HG03342 (cell line): ENCODE measurements around the gene RNF180.
"Not testable (repeated sequence)": the region's sequence is repeated elsewhere in the genome, so short reads cannot be mapped to it uniquely, and the experiment has no call there.

ENCODE experiments used
- ATAC-seq: cut with Tn5 transposase; IDR thresholded peaks from one replicate; pipeline ENCODE4 v1.9.1; 2021; ENCODE audit warnings: mild to moderate bottlenecking, moderate library complexity; ENCODE audit not compliant: unreplicated experiment

The RNF180 gene

DNA sequence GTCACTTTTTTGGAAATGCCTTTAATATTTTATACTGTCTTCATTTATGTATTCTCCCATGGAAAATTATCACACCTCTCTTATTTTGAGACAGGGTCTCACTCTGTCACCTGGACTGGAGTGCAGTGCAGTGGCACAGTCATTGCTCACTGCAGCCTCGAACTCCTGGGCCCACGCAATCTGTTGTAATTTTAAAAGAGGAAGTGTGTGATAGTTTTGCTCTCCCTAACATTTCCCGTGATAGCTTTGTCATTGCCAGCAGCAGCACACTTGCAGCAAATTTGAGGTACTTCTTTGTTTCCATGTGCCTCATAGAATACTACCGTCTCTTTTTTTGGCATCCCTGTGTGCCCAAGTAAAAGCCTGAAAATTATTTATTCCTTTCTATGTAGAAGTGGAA is 103.5 kb downstream of the RNF180 start:
- no peak for ATAC-seq

GRCh38 chr5:64273276-64273675 is 107.6 kb downstream of the RNF180 start:
- no peak for ATAC-seq

DNA sequence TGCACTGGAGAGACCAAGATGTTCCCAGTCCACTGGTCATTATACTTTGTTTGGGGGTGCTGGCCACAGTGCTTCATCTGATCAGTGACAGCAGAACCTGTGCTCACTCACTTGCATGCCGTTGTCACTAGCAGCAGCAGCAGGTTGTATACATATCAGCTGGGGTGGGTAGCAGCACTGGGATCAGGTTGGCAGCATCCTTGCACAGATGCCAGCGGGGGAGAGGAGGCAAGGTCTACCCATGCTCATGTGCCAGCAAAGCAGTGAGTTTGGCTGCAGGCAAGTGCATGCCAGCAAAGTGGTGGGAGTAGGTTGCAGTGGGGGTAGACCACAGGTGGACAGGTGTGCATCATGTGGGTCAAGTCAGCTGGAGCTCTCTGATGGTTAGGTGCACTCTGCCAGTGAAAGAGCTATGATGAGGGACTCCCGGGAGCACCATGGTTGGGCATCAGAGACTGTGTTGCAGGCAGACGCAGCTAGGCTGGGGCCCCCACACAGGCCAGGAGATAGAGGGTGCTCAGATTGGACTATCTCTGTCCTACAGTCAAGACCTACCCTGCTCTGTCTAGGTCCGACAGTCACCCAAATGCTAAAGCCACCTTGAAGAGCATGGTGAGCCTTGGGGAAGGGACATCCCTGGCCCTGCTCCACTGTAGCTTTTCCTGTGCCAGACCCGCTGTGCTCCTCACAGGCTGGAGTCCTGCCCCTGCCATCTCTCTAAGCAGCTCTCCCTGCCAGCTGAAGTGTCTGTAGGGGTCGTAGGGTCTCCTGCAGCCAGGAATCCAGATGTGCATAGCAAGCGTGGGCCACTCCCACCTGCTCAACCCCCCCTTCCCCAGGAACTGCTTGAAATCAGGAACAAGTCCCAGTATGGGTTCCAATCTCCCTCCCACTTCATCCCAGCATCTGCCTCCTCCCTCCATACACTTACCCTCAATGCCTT is 119.8 kb downstream of the RNF180 start:
- no peak for ATAC-seq

GRCh38 chr5:64286381-64286780 is 120.7 kb downstream of the RNF180 start:
- no peak for ATAC-seq

DNA sequence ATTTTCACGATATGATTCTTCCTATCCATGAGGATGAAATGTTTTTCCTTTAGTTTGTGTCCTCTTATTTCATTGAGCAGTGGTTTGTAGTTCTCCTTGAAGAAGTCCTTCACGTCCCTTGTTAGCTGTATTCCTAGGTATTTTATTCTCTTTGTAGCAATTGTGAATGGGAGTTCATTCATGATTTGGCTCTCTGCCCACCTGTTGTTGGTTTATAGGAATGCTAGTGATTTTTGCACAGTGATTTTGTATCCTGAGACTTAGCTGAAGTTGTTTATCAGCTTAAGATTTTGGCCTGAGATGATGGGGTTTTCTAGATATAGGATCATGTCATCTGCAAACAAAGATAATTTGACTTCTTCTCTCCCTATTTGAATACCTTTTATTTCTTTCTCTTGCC is 122.9 kb downstream of the RNF180 start:
- ATAC-seq = not testable (repeated sequence)

DNA sequence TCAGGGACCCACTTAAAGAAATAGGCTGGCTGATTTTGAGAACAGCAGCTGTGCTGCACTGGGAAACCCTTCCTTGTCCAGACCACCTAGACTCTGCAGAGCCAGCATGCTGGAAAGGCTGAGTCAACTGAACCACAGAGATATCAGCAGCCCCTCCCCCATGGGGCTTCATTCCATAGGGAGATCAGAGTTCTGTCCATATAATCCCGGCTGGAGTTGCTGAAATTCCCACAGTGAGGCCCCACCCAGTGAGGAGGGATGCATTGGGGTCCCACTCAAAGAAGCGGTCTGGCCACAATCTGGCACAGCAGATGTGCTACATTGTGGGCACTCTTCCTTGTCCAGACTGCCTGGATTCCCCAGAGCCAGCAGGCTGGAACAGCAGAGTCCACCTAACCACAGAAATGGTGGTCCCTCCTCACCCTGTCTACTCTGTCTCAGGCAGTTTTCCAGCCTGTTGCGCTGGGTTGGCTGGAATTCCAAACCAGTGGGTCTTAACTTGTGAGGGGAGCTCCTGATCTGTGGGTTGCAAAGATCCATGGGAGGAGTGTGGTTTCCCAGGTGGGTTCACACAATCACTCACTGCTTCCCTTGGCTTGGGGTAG is 127.1 kb downstream of the RNF180 start:
- ATAC-seq = no peak

GRCh38 chr5:64295101-64295500 is 129.5 kb downstream of the RNF180 start:
- ATAC-seq = no peak

DNA sequence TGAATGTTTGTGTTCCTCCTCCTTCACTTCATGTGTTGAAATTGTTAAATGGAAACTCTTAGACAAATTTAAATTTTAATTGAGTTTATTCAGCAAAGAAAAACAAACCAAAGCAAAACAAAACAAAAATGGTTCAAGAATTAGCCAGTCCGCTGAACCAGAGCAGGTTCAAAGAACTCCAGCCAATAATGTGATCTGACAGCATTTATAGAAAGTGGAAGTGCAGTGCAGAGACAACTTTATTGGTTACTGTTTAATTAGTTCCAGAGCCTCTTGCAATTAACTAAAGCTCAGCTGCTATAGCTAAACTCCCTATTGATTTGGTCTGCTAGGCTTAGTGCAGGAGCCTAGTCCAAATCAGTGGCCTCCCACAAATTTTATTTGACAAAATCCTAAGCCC is 132.9 kb downstream of the RNF180 start:
- ATAC-seq = no peak

- ATAC-seq = no peak
Measured at GRCh38 chr5:64299805-64300204, 134.2 kb downstream of the RNF180 start.

DNA sequence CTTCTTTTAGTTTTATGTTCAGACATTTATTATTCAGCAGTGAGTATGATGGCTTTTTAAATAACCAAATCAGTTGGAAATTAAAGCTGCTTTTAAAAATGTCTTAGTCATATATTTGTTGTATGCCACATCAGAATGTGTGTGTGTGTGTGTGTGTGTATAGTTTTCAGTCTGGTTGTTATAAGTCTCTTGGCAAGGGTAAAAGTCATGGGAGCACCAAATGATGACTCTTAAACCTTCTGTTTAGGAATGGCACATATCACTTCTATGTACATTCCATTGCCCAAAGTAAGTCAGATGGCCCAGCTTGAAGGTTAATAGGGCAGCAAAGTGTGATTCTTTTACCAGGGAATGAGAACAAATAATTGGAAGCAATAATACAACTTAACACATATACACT is 135.9 kb downstream of the RNF180 start:
- ATAC-seq = no peak

GRCh38 chr5:64308135-64308534 is 142.5 kb downstream of the RNF180 start:
- ATAC-seq = no peak

DNA sequence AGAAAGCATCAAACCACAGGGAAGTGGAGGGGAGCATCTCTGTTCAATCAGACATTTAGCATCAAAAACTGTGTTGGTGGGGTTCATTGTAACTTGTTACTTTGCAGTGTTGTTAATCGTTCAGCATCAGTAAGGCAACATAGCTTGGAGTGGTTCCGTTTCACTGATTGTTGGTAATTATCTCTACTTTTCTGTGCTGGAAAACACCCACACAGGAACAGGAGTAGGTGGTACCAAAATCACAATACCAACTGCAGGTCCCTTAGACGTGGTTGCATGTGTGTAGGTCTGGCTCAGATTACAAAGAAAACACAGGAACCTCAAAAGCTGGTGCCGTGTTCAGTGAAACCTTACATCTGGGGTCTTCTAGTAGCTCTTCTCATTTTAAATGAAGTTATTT is 146.8 kb downstream of the RNF180 start:
- ATAC-seq = no peak

DNA sequence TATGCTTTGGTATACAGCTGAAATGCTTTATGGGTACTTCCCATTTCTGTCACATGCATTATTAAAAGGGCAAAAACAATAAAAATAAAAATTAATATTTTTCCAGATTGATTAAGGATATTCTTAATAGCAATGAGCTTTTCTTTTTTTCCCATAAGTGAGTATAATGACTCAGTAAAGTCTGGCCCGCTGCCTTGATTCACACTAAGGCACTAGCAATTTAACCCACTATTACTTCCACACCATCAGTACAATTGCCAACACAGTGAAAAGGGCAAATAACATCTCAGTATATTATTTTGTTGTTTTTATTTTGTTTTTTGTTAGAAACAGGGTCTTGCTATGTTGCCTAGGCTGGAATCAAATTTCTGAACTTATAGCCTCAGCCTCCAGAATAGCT is 150.1 kb downstream of the RNF180 start:
- ATAC-seq = no peak

DNA sequence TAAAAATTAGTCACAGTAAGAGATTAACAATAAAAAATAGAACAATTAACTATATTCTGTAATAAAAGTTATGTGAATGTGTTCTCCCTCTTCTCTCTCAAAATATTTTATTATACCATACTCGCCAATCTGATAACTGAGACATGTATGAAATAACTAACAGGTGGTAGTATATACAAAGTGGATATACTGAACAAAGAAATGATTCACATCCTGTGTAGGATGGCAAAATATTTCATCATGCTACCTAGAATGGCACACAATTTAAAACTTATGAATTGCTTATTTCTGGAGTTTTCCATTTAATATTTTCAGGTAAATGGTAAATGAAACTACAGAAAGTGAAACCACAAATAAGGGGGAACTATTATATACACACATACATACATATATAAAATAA is 152.5 kb downstream of the RNF180 start:
- no peak for ATAC-seq

- ATAC-seq = no peak
Measured at GRCh38 chr5:64323591-64323990, 157.9 kb downstream of the RNF180 start.

- no peak for ATAC-seq
Measured at GRCh38 chr5:64330728-64331231, 165.1 kb downstream of the RNF180 start.

GRCh38 chr5:64331597-64332277 is 166.1 kb downstream of the RNF180 start:
- ATAC-seq = no peak

DNA sequence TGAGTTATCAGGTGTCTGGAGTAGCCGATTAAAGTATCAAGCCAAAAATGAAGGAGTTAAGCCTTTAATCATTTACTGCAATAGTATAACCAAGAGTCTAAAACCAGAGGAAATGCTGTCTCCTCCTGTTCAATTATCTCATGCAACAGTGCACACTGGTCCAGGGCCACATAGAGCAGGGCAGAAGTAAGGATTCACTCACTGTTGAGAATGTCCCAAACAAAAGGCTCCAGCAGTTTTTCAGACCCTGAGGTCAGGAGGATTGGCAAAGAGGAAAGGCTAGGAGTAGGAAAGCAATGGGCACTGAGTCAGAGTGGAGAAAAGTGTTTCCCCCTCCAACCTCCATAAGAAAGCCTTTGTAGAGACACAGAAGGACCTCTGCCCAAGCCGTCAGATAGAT is 168.2 kb downstream of the RNF180 start:
- no peak for ATAC-seq

- no peak for ATAC-seq
Measured at GRCh38 chr5:64339769-64340168, 174.1 kb downstream of the RNF180 start.

DNA sequence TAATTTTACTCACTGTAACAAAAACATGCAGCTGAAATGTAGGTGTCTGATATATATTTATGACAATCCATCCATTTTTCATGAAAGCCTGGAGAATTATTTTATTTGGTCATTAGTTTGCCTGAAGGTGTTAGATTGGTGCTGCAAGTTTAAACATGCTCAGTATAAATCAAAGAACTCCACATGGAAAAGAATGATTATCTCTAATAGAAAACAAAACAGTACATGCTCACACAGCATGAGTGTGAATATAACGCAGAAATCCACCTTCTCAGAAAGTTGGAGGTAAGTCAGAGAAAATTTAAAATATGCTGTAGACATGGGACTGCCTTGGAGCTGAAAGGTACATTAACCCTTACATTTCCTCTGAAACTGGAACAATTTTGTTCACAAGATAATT is 174.7 kb downstream of the RNF180 start:
- ATAC-seq = no peak

DNA sequence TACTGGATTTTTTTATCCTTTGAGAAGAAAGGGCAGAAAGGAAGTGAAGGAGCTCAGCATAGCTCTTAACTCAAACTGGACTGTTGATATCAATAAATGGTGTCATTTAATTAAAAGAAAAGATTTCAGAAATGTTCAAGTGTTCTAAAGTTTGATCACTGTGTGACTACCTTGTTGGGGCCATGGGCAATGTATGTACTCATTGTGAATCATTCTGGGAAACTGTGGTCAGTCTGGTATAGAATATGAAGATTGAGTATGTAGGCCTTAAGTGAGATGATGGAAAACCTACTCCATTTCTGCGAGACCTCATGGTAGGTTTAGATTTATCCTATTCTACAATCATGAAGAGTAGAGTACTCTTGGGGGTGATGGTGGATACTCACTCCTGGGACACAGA is 175.7 kb downstream of the RNF180 start:
- no peak for ATAC-seq

DNA sequence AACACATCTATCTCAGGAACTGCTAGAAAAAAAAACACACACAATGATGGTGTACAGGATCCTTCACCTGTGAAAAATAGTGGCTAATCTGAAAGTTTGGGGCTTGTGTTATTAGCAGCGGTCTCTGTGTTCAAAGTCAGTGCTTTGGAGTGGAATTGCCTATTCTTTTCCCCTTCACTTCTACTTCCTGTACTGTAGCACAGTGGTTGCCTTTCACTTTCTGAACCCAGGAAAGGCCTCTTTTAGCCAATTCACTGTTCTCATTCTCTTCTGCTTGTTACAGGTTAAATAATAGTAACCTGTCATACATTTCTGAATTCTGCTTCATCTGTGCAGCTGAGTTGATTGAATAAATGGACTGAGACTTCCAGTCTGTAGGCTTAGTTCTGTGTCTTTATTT is 178.9 kb downstream of the RNF180 start:
- ATAC-seq = no peak
